Ascending aorta (tissue), 2 donors: ENCODE results near the gene TMPRSS6. TPM values are rescaled to one million over a fixed set of nuclear protein-coding genes. Genes with fewer than 3 reads are reported as not detected.

Experiments
- DNase-seq, 2 donors: peaks; one replicate each; pipeline ENCODE4 v3.0.0-alpha.2; 2019; ENCODE audit warnings: low spot score in 2 of 2
- H3K27ac ChIP-seq, 2 donors: fragments of 200-600 bp; sonication (generic); one replicate each; pipeline ENCODE4 v1.5.1; 2016 to 2017; ENCODE audit warnings: mild to moderate bottlenecking in 1 of 2
- H3K27me3 ChIP-seq: fragments of 200-600 bp; sonication (generic); one replicate; pipeline ENCODE4 v1.5.1; 2017
- H3K36me3 ChIP-seq, 2 donors: fragments of 200-600 bp; sonication (generic); one replicate each; pipeline ENCODE4 v1.5.1; 2016
- H3K4me1 ChIP-seq, 2 donors: fragments of 200-600 bp; sonication (generic); one replicate each; pipeline ENCODE4 v1.5.1; 2016 to 2017; ENCODE audit warnings: mild to moderate bottlenecking in 1 of 2
- H3K4me3 ChIP-seq, 2 donors: fragments of 200-600 bp; sonication (generic); one replicate each; pipeline ENCODE4 v1.5.1; 2016 to 2017; ENCODE audit warnings: mild to moderate bottlenecking in 1 of 2
- H3K9me3 ChIP-seq, 2 donors: fragments of 200-600 bp; sonication (generic); one replicate each; pipeline ENCODE4 v1.5.1; 2016
- intact Hi-C: fragments of 100-400 bp; cut with DNase I; formaldehyde crosslinking; loops from one replicate; pipeline ENCODE4 v1.15.1; 2023
- total RNA-seq: library from RNA; depleted of rRNA; stranded (reverse); fragments of >200 nt; gene quantifications from one replicate; pipeline ENCODE4 v1.1.0, GENCODE V29; 2016
- TF ChIP-seq, protein P1 (sequence below), 3 experiments: fragments of 200-600 bp in 2 of 3; fragments of 450-650 bp in 1 of 3; sonication (generic) in 2 of 3; IDR thresholded peaks; one replicate each; pipeline ENCODE4 v1.5.1; 2016 to 2019; ENCODE audit warnings: antibody characterized with exemption in 3 of 3, mild to moderate bottlenecking in 1 of 3, moderate library complexity in 1 of 3

The TMPRSS6 gene
- total RNA-seq, 1 donor from 2014 or later = not detected

DNA sequence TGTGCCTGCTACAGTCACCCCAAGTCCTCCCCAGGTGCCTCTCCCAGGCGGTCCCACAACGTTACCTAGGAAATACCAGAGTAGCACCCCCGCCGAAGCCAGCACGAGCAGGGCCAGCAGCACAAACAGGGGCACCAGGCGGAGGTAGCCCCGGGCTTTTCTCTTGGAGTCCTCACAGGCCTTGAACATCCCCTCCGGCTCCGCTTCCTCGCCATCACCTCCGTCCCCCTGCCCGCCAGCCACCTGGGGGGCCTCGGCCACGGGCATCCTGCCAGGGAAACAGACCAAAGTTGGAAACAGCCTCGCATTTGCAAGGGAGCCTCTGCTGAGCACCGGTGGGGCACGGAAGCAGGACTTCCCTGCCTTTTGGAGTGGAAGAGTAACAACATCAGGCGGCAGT lies 6.4 kb downstream of the TMPRSS6 start:
- Histone ChIP-seq H3K36me3 (no peaks in the 10 kb centered on the region), H3K27me3 (no peaks in the 10 kb centered on the region), H3K27ac (no peak overlapping the region), H3K9me3 (no peaks in the 10 kb centered on the region), H3K4me3 (no peak overlapping the region), H3K4me1 (no peaks in the 10 kb centered on the region)
- intact Hi-C loops = no loop called here
- TF ChIP-seq, protein P1, sequence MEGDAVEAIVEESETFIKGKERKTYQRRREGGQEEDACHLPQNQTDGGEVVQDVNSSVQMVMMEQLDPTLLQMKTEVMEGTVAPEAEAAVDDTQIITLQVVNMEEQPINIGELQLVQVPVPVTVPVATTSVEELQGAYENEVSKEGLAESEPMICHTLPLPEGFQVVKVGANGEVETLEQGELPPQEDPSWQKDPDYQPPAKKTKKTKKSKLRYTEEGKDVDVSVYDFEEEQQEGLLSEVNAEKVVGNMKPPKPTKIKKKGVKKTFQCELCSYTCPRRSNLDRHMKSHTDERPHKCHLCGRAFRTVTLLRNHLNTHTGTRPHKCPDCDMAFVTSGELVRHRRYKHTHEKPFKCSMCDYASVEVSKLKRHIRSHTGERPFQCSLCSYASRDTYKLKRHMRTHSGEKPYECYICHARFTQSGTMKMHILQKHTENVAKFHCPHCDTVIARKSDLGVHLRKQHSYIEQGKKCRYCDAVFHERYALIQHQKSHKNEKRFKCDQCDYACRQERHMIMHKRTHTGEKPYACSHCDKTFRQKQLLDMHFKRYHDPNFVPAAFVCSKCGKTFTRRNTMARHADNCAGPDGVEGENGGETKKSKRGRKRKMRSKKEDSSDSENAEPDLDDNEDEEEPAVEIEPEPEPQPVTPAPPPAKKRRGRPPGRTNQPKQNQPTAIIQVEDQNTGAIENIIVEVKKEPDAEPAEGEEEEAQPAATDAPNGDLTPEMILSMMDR (IDR thresholded peaks at IDR 0.05) = no peak
- no peak for DNase-seq

DNA sequence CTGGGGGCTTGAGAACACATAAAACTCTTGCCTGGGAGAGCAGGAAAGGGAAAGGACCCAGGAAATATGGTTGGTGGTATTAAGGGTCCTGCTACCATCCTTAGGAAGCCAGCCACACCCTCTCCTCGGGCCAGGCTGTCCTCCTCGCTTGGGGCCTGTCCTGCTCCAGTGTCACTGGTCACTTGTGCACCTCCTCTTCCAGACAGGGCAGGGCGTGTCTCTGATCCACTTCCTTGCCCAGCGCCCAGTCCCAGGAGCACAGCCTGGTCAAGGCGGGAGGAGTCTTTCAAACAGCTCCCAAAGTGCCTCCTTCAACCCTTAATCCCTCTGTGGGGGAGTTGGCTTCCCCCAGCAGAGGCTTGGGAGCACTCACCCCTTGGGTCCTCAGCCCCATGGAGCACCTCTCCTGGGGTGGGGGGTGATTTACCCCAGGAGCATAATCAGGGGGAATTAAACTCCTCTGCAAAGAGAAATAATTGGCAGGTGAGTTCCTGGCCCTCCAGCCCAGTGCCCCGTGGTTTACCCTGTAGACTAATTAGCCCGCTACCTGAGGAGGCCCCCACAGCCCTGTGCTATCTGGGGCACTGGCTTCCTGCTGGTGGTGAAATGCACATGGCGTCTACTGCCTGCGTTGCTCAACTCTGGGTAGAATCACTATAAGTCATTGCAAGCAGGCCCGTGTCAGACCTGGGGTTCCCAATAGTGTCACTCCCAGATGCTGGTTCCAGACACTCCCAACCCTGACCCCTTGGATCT lies 8.0 kb downstream of the TMPRSS6 start:
- no peak overlapping the region for H3K4me3 ChIP-seq
- no peak overlapping the region for H3K27ac ChIP-seq
- no peaks in the 10 kb centered on the region for H3K9me3 ChIP-seq
- no peaks in the 10 kb centered on the region for H3K27me3 ChIP-seq
- no peaks in the 10 kb centered on the region for H3K4me1 ChIP-seq
- H3K36me3 ChIP-seq = no peaks in the 10 kb centered on the region
- intact Hi-C loops = no loop called here
- DNase-seq = no peak
- TF ChIP-seq, protein P1 (IDR thresholded peaks at IDR 0.05) = no peak

DNA sequence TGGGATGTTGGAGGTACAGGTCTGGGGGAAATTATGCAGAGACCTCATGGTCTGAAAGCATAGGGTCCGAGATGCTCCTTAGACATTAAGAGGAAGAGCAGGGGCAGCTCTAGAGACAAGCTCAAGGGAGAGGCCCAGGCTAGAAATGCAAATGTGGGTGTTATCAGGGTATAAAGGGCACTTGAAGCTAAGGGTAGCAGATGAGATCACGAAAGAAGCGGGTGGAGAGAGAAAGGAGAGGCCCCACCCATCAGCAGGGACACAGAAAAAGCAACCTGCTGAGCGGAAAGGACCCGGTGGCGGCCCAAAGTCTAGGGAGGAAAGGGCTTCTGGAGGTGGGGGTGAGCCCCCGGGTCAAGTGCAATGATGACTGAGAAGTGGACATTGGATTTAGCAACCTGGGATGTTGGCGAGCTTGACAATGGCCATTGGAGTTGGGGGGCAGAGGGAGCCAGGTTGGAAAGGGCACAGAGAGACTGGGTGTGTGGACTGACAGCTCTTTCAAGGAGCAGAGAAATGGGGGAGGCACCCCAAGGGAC lies 8.9 kb downstream of the TMPRSS6 start:
- Histone ChIP-seq H3K27me3 (no peaks in the 10 kb centered on the region), H3K4me1 (no peaks in the 10 kb centered on the region), H3K9me3 (no peaks in the 10 kb centered on the region), H3K36me3 (no peaks in the 10 kb centered on the region), H3K27ac (no peak overlapping the region), H3K4me3 (no peak overlapping the region)
- no peak for DNase-seq
- intact Hi-C loops = no loop called here
- TF ChIP-seq, protein P1 (IDR thresholded peaks at IDR 0.05) = no peak

DNA sequence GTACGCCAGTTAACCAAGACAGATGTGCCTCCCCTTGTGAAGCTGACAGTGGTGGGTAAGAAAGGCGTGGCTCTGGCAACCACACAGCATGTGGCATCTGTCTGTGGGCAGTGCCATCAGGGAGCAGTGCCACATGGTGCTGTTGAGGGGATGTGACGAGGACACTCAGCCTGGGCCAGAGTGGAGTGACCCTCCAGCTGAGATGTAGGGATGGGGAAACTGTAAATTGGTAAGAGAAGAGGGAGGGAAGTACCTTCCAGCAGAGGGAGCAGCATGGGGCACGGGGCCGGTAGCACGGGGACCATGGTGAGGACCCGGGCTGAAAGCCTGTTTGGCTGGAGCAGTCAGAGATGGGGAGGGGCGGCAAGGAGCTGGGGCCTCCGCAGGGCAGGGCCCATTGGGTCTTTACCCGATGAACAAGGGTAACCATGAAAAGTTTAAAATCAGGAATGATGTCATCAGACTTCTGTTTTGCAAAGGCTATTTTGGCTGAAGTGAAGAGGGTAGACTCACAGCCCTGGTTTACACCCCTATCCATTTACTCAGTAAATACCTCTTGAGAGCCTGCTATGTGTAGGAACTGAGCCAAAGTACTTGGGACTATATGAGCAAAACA lies 10.4 kb downstream of the TMPRSS6 start:
- H3K27me3 ChIP-seq = peaks cover 4% of the 10 kb centered on the region

DNA sequence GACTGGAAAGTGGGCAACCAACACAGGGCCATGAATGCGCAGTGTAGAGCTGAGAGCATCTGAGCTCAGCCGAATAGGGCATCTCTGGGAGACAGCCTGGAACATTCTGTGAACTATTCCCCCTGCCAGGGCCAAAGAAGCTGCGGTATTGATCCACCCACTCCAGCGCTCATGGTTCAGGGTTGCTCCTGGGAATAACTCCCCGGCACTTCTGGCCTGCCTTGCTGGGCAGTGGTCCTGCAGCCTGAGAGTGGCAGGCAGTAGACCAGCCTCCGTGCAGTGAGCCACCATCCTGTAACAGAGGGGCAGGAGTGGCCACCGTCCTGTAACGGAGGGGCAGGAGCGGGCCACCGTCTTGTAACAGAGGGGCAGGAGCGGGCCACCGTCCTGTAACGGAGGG lies 12.2 kb downstream of the TMPRSS6 start:
- TF ChIP-seq, protein P1 (IDR thresholded peaks at IDR 0.05) = no peak
- H3K27me3 ChIP-seq = peaks cover 4% of the 10 kb centered on the region
- DNase-seq = no peak
- intact Hi-C loops = no loop called here
- no peaks in the 10 kb centered on the region for H3K4me1 ChIP-seq
- no peaks in the 10 kb centered on the region for H3K36me3 ChIP-seq
- H3K4me3 ChIP-seq = no peak overlapping the region
- no peaks in the 10 kb centered on the region for H3K9me3 ChIP-seq
- H3K27ac ChIP-seq = no peak overlapping the region

More for the DNA sequence above, 10.4 kb downstream of the TMPRSS6 start:
- H3K4me3 ChIP-seq = no peak overlapping the region
- TF ChIP-seq, protein P1 (IDR thresholded peaks at IDR 0.05) = no peak
- no peaks in the 10 kb centered on the region for H3K36me3 ChIP-seq
- H3K9me3 ChIP-seq = no peaks in the 10 kb centered on the region
- no peaks in the 10 kb centered on the region for H3K4me1 ChIP-seq
- no peak for DNase-seq
- intact Hi-C loops = no loop called here
- no peak overlapping the region for H3K27ac ChIP-seq
